Epithelial cell of prostate (primary cell): ENCODE data around the gene TNNI3K.
A peak's percentile ranks its signal among the peaks of the same experiment; 100 is the strongest.

Source experiments
- DNase-seq: peaks from one replicate; pipeline ENCODE4 v3.0.0-alpha.2; 2011; ENCODE audit warnings: low read depth, low spot score
- H3K27ac ChIP-seq: fragments of 450-650 bp; 2 replicates; pipeline ENCODE4 v1.5.1; 2017; ENCODE audit warnings: mild to moderate bottlenecking

The TNNI3K gene

GRCh38 chr1:74531796-74532195 is 296.6 kb downstream of the TNNI3K start:
- no peak overlapping the region for H3K27ac ChIP-seq
- peak; percentile 2 for DNase-seq

GRCh38 chr1:74534241-74534640 is 299.1 kb downstream of the TNNI3K start:
- H3K27ac ChIP-seq = no peak overlapping the region
- DNase-seq = no peak

- no peak overlapping the region for H3K27ac ChIP-seq
- DNase-seq = no peak
Observed at GRCh38 chr1:74545821-74546220, 310.6 kb downstream of the TNNI3K start.

GRCh38 chr1:74548961-74549750 is 314.0 kb downstream of the TNNI3K start:
- no peak overlapping the region for H3K27ac ChIP-seq

GRCh38 chr1:74549932-74550331 is 314.7 kb downstream of the TNNI3K start:
- H3K27ac ChIP-seq = no peak overlapping the region
- no peak for DNase-seq

More at GRCh38 chr1:74548961-74549750, 314.0 kb downstream of the TNNI3K start:
- no peak for DNase-seq

GRCh38 chr1:74570797-74571492 is 335.8 kb downstream of the TNNI3K start:
- H3K27ac ChIP-seq = no peak overlapping the region
- no peak for DNase-seq

- DNase-seq = no peak
Observed at GRCh38 chr1:74571493-74571800, 336.3 kb downstream of the TNNI3K start.

GRCh38 chr1:74571891-74572290 is 336.7 kb downstream of the TNNI3K start:
- DNase-seq = no peak
- H3K27ac ChIP-seq = no peak overlapping the region

More at GRCh38 chr1:74571493-74571800, 336.3 kb downstream of the TNNI3K start:
- no peak overlapping the region for H3K27ac ChIP-seq

- DNase-seq = no peak
Observed at GRCh38 chr1:74578101-74578500, 342.9 kb downstream of the TNNI3K start.

GRCh38 chr1:74579425-74579824 is 344.2 kb downstream of the TNNI3K start:
- H3K27ac ChIP-seq = no peak overlapping the region
- no peak for DNase-seq

More at GRCh38 chr1:74578101-74578500, 342.9 kb downstream of the TNNI3K start:
- no peak overlapping the region for H3K27ac ChIP-seq

- no peak overlapping the region for H3K27ac ChIP-seq
- no peak for DNase-seq
Observed at GRCh38 chr1:74583397-74583796, 348.2 kb downstream of the TNNI3K start.

GRCh38 chr1:74584185-74584584 is 349.0 kb downstream of the TNNI3K start:
- no peak for DNase-seq
- no peak overlapping the region for H3K27ac ChIP-seq

GRCh38 chr1:74586253-74586897 is 351.2 kb downstream of the TNNI3K start:
- no peak for DNase-seq
- H3K27ac ChIP-seq = no peak overlapping the region

GRCh38 chr1:74587888-74588287 is 352.7 kb downstream of the TNNI3K start:
- DNase-seq = no peak
- H3K27ac ChIP-seq = no peak overlapping the region

- H3K27ac ChIP-seq = no peak overlapping the region
- no peak for DNase-seq
Observed at GRCh38 chr1:74590288-74590687, 355.1 kb downstream of the TNNI3K start.

GRCh38 chr1:74591949-74592348 is 356.8 kb downstream of the TNNI3K start:
- H3K27ac ChIP-seq = no peak overlapping the region

GRCh38 chr1:74592580-74593355 is 357.6 kb downstream of the TNNI3K start:
- no peak overlapping the region for H3K27ac ChIP-seq

More at GRCh38 chr1:74591949-74592348, 356.8 kb downstream of the TNNI3K start:
- DNase-seq = no peak

More at GRCh38 chr1:74592580-74593355, 357.6 kb downstream of the TNNI3K start:
- no peak for DNase-seq
